OCI-LY1 (cell line): ENCODE results near the gene EXD3.

ENCODE experiments used
- H2AFZ ChIP-seq: fragments of 200-600 bp; sonication (generic), shearing (Covaris generic); 2 replicates; pipeline ENCODE4 v1.6.0; 2014; ENCODE audit warnings: antibody characterized with exemption, mild to moderate bottlenecking, low read length
- H3F3A ChIP-seq: fragments of 200-600 bp; sonication (generic), shearing (Covaris generic); 2 replicates; pipeline ENCODE4 v1.6.0; 2014; ENCODE audit warnings: mild to moderate bottlenecking, antibody characterized with exemption, low read length, moderate library complexity; ENCODE audit not compliant: insufficient read depth
- H3K27ac ChIP-seq: fragments of 200-600 bp; sonication (generic); 2 replicates; pipeline ENCODE4 v1.5.1; 2014; ENCODE audit warnings: low read length, mixed run types, mild to moderate bottlenecking, low read depth; ENCODE audit not compliant: poor library complexity, severe bottlenecking
- H3K27me3 ChIP-seq: fragments of 200-600 bp; sonication (generic); 2 replicates; pipeline ENCODE4 v1.6.0; 2014; ENCODE audit warnings: antibody characterized with exemption, mild to moderate bottlenecking, low read length, moderate library complexity; ENCODE audit not compliant: insufficient read depth
- H3K36me3 ChIP-seq: fragments of 200-600 bp; sonication (generic); 2 replicates; pipeline ENCODE4 v1.6.1; 2014; ENCODE audit warnings: mild to moderate bottlenecking, antibody characterized with exemption, low read length, moderate library complexity, mixed read lengths; ENCODE audit not compliant: insufficient read depth
- H3K4me1 ChIP-seq: fragments of 200-600 bp; sonication (generic); 2 replicates; pipeline ENCODE4 v1.5.1; 2014; ENCODE audit warnings: mild to moderate bottlenecking, low read length, moderate library complexity; ENCODE audit not compliant: insufficient read depth, severe bottlenecking
- H3K4me2 ChIP-seq: fragments of 200-600 bp; sonication (generic), shearing (Covaris generic); 2 replicates; pipeline ENCODE4 v1.6.1; 2014; ENCODE audit warnings: low read length
- H3K4me3 ChIP-seq: fragments of 200-600 bp; sonication (generic); 2 replicates; pipeline ENCODE4 v1.5.1; 2014; ENCODE audit warnings: low read length, low read depth, mild to moderate bottlenecking, mixed read lengths; ENCODE audit not compliant: poor library complexity, severe bottlenecking
- H3K79me2 ChIP-seq: fragments of 200-600 bp; shearing (Covaris generic); 2 replicates; pipeline ENCODE4 v1.6.1; 2016; ENCODE audit warnings: mixed run types, low read length, mixed read lengths; ENCODE audit not compliant: insufficient read depth
- H3K9ac ChIP-seq: fragments of 200-600 bp; sonication (generic), shearing (Covaris generic); 2 replicates; pipeline ENCODE4 v1.6.1; 2014; ENCODE audit warnings: mild to moderate bottlenecking, low read length, mixed read lengths
- H3K9me2 ChIP-seq: fragments of 200-600 bp; sonication (generic), shearing (Covaris generic); 2 replicates; pipeline ENCODE4 v1.6.1; 2014; ENCODE audit warnings: low read depth, mild to moderate bottlenecking, low read length, mixed read lengths
- H3K9me3 ChIP-seq: fragments of 200-600 bp; shearing (Covaris generic); 2 replicates; pipeline ENCODE4 v1.6.1; 2014; ENCODE audit warnings: low read length, mixed read lengths
- H4K20me1 ChIP-seq: fragments of 200-600 bp; sonication (generic), shearing (Covaris generic); 2 replicates; pipeline ENCODE4 v1.6.0; 2016; ENCODE audit warnings: mild to moderate bottlenecking, low read length; ENCODE audit not compliant: insufficient read depth
- CTCF ChIP-seq: fragments of 200-600 bp; sonication (generic), shearing (Covaris generic); IDR thresholded peaks from 2 replicates; pipeline ENCODE4 v1.5.1; 2017; ENCODE audit warnings: mild to moderate bottlenecking, antibody characterized with exemption, low read length, moderate library complexity, mixed read lengths
- EZH2 ChIP-seq: fragments of 200-600 bp; sonication (generic), shearing (Covaris generic); IDR thresholded peaks from 2 replicates; pipeline ENCODE4 v1.8.0; 2017; ENCODE audit warnings: borderline replicate concordance, mixed run types, mild to moderate bottlenecking, antibody characterized with exemption, low read length, moderate library complexity, mixed read lengths

The EXD3 gene

GRCh38 chr9:137459152-137459600 is 36.2 kb upstream of the EXD3 start, which contains the start of gene NSMF:
Gene NSMF (minus strand): TSS chr9:137459334. CDS start chr9:137459102, 232 bp downstream.
- H3K4me1 ChIP-seq: peaks cover 50% of the 10 kb centered on the region
- peak within 1 kb of the TSS; percentile 65 for H3K4me3 ChIP-seq
- no peak for TF ChIP-seq EZH2
- no peak for TF ChIP-seq CTCF

GRCh38 chr9:137458194-137459151 is 35.5 kb upstream of the EXD3 start:
- Histone ChIP-seq H3K4me2 (peak overlapping the region; percentile 67), H3K27ac (no peak overlapping the region), H3F3A (no peaks in the 10 kb centered on the region), H3K9me3 (no peaks in the 10 kb centered on the region), H2AFZ (no peak overlapping the region), H3K4me1 (peaks cover 50% of the 10 kb centered on the region), H3K9ac (peak overlapping the region; percentile 56), H3K36me3 (peaks cover 16% of the 10 kb centered on the region), H3K9me2 (no peaks in the 10 kb centered on the region), H3K4me3 (peak overlapping the region; percentile 65), H3K79me2 (no peaks in the 10 kb centered on the region), H4K20me1 (no peaks in the 10 kb centered on the region), H3K27me3 (peaks cover 5% of the 10 kb centered on the region; the same call in 1 of the 2 replicates)
- TF ChIP-seq EZH2 (no peak), CTCF (no peak)

More at GRCh38 chr9:137459152-137459600, 36.2 kb upstream of the EXD3 start, which contains the start of gene NSMF:
- H3K27me3 ChIP-seq: peaks cover 5% of the 10 kb centered on the region; the same call in 1 of the 2 replicates
- H3K4me2 ChIP-seq: peak within 1 kb of the TSS; percentile 80
- H3K79me2 ChIP-seq: no peaks in the 10 kb centered on the region
- peaks cover 14% of the 10 kb centered on the region; the same call in 1 of the 2 replicates for H3K36me3 ChIP-seq
- H3K27ac ChIP-seq: peak within 1 kb of the TSS; percentile 30
- H2AFZ ChIP-seq: peak within 1 kb of the TSS; percentile 93; the same call in 1 of the 2 replicates
- H3K9me2 ChIP-seq: no peaks in the 10 kb centered on the region
- H4K20me1 ChIP-seq: no peaks in the 10 kb centered on the region
- H3K9ac ChIP-seq: peak within 1 kb of the TSS; percentile 63
- H3K9me3 ChIP-seq: no peaks in the 10 kb centered on the region
- no peaks in the 10 kb centered on the region for H3F3A ChIP-seq

- no peaks in the 10 kb centered on the region for H3K9me2 ChIP-seq
- peaks cover 2% of the 10 kb centered on the region; the same call in 1 of the 2 replicates for H3K27me3 ChIP-seq
- H3K9me3 ChIP-seq: no peaks in the 10 kb centered on the region
- TF ChIP-seq CTCF (no peak), EZH2 (no peak)
- peaks cover 23% of the 10 kb centered on the region for H3K36me3 ChIP-seq
- H3K9ac ChIP-seq: no peak overlapping the region; the same call in 1 of the 2 replicates
- no peaks in the 10 kb centered on the region for H4K20me1 ChIP-seq
- H3K4me2 ChIP-seq: peak overlapping the region; percentile 67
- no peaks in the 10 kb centered on the region for H3F3A ChIP-seq
- no peak overlapping the region for H3K27ac ChIP-seq
- no peaks in the 10 kb centered on the region for H3K79me2 ChIP-seq
- H3K4me1 ChIP-seq: peaks cover 50% of the 10 kb centered on the region
- peak overlapping the region; percentile 65 for H3K4me3 ChIP-seq
- H2AFZ ChIP-seq: no peak overlapping the region
These were observed 34.6 kb upstream of the EXD3 start for GRCh38 chr9:137457406-137458193.
